Suprapubic skin (tissue), 4 donors: ENCODE results near the gene TP73.

ENCODE experiments used
- CTCF ChIP-seq, 2 donors: fragments of 200-600 bp in 1 of 2; fragments of 450-650 bp in 1 of 2; sonication (generic) in 1 of 2; IDR thresholded peaks; one replicate each; pipeline ENCODE4 v1.5.1; 2016 to 2019; ENCODE audit warnings: antibody characterized with exemption in 2 of 2, mild to moderate bottlenecking in 1 of 2, moderate library complexity in 1 of 2
- POLR2A ChIP-seq, 2 donors: fragments of 450-650 bp; IDR thresholded peaks; one replicate each; pipeline ENCODE4 v1.6.1; 2017; ENCODE audit warnings: antibody characterized with exemption in 2 of 2, mild to moderate bottlenecking in 2 of 2, moderate library complexity in 2 of 2
- POLR2AphosphoS5 ChIP-seq, 3 donors: sonication (generic); formaldehyde crosslinking; IDR thresholded peaks; one replicate each; pipeline ENCODE4 v1.6.1; 2017; ENCODE audit warnings: antibody characterized with exemption in 3 of 3

GRCh38 chr1:3676581-3677470 is 24.5 kb downstream of the TP73 start:
- no peak for TF ChIP-seq POLR2AphosphoS5 (IDR thresholded peaks at IDR 0.05)
- no peak for TF ChIP-seq CTCF (IDR thresholded peaks at IDR 0.05)
- no peak for TF ChIP-seq POLR2A (IDR thresholded peaks at IDR 0.05)
